Adrenal gland (tissue), 12 donors: ENCODE results near the gene PNLIPRP2. TPM values are rescaled to one million over a fixed set of nuclear protein-coding genes. Genes with fewer than 3 reads are reported as not detected.

Experiments
- DNase-seq, 7 donors: peaks; one replicate each; pipeline ENCODE4 v3.0.0-alpha.2; 2019 to 2020
- H3K27ac ChIP-seq, 5 donors: fragments of 200-600 bp; sonication (generic) in 4 of 5; 1 replicate in 3 of 5; 2 replicates in 2 of 5; pipeline versions ENCODE4 v1.5.1 to v1.8.0; 2016 to 2020; ENCODE audit warnings: mild to moderate bottlenecking in 1 of 5
- H3K27me3 ChIP-seq: fragments of 200-600 bp; 2 replicates; pipeline ENCODE4 v1.8.0; 2021
- H3K36me3 ChIP-seq, 2 donors: fragments of 200-600 bp; replicated peaks in 1 of 2; 1 replicate in 1 of 2; 2 replicates in 1 of 2; pipeline versions ENCODE4 v1.5.1 to v1.8.0; 2018 to 2022
- H3K4me1 ChIP-seq, 2 donors: fragments of 200-600 bp; replicated peaks in 1 of 2; 1 replicate in 1 of 2; 2 replicates in 1 of 2; pipeline versions ENCODE4 v1.5.1 to v1.8.0; 2018 to 2021
- H3K4me3 ChIP-seq, 4 donors: fragments of 200-600 bp; sonication (generic) in 3 of 4; one replicate each; pipeline ENCODE4 v1.5.1; 2016 to 2018
- H3K9me3 ChIP-seq, 3 donors: fragments of 200-600 bp; sonication (generic) in 1 of 3; replicated peaks in 1 of 3; 1 replicate in 2 of 3; 2 replicates in 1 of 3; pipeline versions ENCODE4 v1.5.1 to v1.8.0; 2016 to 2021
- POLR2A ChIP-seq, 2 donors: fragments of 450-650 bp; IDR thresholded peaks; one replicate each; pipeline ENCODE4 v1.6.1; 2017; ENCODE audit warnings: antibody characterized with exemption in 2 of 2, mild to moderate bottlenecking in 2 of 2, moderate library complexity in 1 of 2
- WGBS, 4 donors: extraction: QIAGEN DNeasy Blood & Tissue Kit in 2 of 4; methylation state at CpG; one replicate each; pipeline versions ENCODE4 v1.1.5 to v1.1.7; 2013 to 2017; 5-methylcytosine and 5-hydroxymethylcytosine counted together
- intact Hi-C, 2 donors: fragments of 100-400 bp; cut with DNase I; formaldehyde crosslinking; loops; one replicate each; pipeline versions ENCODE4 v1.14.1 to v1.15.0; 2022 to 2023
- polyA plus RNA-seq, 3 donors: library from polyadenylated mRNA; stranded (reverse); fragments of 200-250 nt in 2 of 3; fragments of 350-450 nt in 1 of 3; fragmentation: Illumina TruSeq in 1 of 3; extraction: RNeasy Lipid Tissue Mini Kit (QIAGEN cat#74804) in 1 of 3; gene quantifications; one replicate each; pipeline ENCODE4 v1.2.3, GENCODE V29; 2013 to 2014
- total RNA-seq, 9 donors: library from RNA; depleted of rRNA in 4 of 9; stranded (reverse); fragments of >200 nt in 4 of 9; fragments of 120-200 nt in 1 of 9; fragmentation: NEBNext Ultra II Directional in 1 of 9; extraction: Animal tissue kit (Norgen Biotek cat#: 25700) in 1 of 9; gene quantifications; one replicate each; pipeline versions ENCODE4 v1.1.0 to v1.2.4, GENCODE V29; 2013 to 2023
- TF ChIP-seq, protein P1 (sequence below), 6 experiments: fragments of 450-650 bp in 4 of 6; fragments of 200-600 bp in 2 of 6; sonication (generic) in 1 of 6; IDR thresholded peaks; 1 replicate in 5 of 6; 2 replicates in 1 of 6; pipeline versions ENCODE4 v1.5.1 to v1.8.0; 2016 to 2021; ENCODE audit warnings: antibody characterized with exemption in 6 of 6, mild to moderate bottlenecking in 2 of 6, moderate library complexity in 1 of 6
- donor health status: healthy with polysubstance abuse.
- donor health status: Bipolar disorder and iron deficiency.
- donor health status: DM: yes; HTN: yes; CAD: no.
- donor health status: DM: no; HTN: no; CAD: no.
- donor health status: DM: no; HTN: no; CAD: no.
- donor health status: DM: yes; HTN: yes; CAD: no.

The PNLIPRP2 gene
- total and polyA plus RNA-seq, 12 donors = 0.15 to 1.1 (median 0.89) TPM; not detected in 6

DNA sequence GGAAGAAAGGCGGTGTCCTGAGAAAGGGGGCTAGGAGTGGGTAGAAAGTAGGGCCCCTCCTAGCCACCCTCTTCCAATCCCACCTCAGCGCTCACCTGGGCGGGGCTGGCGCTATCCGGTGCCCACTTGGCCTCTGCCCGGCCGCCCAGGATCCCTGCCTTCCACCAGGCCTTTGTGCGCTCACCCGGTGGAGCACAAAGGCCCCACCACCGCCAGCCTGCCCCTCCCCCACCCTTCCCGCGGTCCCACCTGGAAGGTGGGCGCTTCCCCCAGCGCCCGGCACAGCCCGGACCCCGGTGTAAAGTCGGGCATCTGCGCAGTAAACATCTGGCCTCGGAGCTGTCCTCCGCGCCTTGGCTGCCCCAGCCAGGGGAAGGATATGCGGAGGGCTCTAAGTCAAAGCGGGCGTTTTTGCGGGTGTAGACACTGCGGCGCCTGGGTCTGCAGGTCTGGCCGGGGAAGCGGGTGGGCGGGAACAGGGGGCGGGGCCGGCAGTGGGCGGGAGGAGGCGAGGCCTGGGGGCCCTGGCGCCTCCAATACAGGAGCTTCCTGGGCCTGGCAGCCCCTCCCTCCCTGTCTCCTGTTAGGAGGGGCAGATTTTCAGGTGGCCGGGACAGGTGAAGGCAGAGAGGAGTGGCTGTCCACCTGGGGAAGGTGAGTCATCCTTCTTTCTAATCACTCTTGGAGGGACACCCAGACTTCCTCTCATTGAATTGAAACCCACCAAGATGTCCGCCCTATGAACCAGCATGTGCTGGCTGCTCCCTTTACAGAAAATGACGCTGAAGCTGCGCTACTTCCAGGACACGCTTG, 49.3 kb downstream of the PNLIPRP2 start:
- Histone ChIP-seq H3K36me3 (peaks cover 0 to 5% of the 10 kb centered on the region in 2 donors), H3K27me3 (no peaks in the 10 kb centered on the region), H3K27ac (peak overlapping the region in 2 of 5 donors; percentile 5 to 13), H3K4me3 (peak overlapping the region in 2 of 4 donors; percentile 19 to 52), H3K4me1 (peaks cover 6 to 26% of the 10 kb centered on the region in 2 donors), H3K9me3 (no peaks in the 10 kb centered on the region)
- intact Hi-C loops = no loop called here
- DNase-seq = peak in 1 of 7 donors; percentile 38
- WGBS, 4 donors = 17 to 51% (median 23%) methylated on average over 11 to 41 of the region's 41 CpGs
- TF ChIP-seq, protein P1, sequence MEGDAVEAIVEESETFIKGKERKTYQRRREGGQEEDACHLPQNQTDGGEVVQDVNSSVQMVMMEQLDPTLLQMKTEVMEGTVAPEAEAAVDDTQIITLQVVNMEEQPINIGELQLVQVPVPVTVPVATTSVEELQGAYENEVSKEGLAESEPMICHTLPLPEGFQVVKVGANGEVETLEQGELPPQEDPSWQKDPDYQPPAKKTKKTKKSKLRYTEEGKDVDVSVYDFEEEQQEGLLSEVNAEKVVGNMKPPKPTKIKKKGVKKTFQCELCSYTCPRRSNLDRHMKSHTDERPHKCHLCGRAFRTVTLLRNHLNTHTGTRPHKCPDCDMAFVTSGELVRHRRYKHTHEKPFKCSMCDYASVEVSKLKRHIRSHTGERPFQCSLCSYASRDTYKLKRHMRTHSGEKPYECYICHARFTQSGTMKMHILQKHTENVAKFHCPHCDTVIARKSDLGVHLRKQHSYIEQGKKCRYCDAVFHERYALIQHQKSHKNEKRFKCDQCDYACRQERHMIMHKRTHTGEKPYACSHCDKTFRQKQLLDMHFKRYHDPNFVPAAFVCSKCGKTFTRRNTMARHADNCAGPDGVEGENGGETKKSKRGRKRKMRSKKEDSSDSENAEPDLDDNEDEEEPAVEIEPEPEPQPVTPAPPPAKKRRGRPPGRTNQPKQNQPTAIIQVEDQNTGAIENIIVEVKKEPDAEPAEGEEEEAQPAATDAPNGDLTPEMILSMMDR (IDR thresholded peaks at IDR 0.05) = no peak
- TF ChIP-seq POLR2A (IDR thresholded peaks at IDR 0.05) = no peak

DNA sequence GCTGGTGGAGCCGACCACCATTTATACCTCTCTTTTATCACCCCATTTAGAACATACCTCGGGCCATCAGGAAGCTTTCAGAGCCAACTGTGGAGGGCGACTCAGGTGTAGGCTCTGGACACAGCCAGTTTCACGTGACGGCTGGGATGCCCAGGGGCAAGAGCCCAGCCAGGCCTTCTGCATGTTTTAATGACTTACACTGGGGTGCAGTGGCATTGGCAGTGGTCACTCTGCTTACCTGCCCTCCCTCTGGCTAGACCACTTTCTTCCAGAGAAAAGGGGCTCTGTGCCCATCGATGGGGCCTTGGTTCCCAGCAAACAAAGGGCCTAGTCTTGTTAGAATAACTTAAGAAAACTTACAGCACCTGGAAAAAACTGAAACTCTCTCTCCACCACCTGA, 50.0 kb downstream of the PNLIPRP2 start:
- TF ChIP-seq, protein P1 (IDR thresholded peaks at IDR 0.05) = no peak
- TF ChIP-seq POLR2A (IDR thresholded peaks at IDR 0.05) = no peak
- Histone ChIP-seq H3K4me3 (no peak overlapping the region), H3K36me3 (peaks cover 0 to 8% of the 10 kb centered on the region in 2 donors), H3K4me1 (peaks cover 6 to 21% of the 10 kb centered on the region in 2 donors), H3K9me3 (no peaks in the 10 kb centered on the region), H3K27ac (no peak overlapping the region), H3K27me3 (no peaks in the 10 kb centered on the region)
- DNase-seq = no peak
- 86 to 90% (median 87%) methylated on average over 5 to 6 of the region's 6 CpGs for WGBS, 4 donors
- intact Hi-C loops = no loop called here

DNA sequence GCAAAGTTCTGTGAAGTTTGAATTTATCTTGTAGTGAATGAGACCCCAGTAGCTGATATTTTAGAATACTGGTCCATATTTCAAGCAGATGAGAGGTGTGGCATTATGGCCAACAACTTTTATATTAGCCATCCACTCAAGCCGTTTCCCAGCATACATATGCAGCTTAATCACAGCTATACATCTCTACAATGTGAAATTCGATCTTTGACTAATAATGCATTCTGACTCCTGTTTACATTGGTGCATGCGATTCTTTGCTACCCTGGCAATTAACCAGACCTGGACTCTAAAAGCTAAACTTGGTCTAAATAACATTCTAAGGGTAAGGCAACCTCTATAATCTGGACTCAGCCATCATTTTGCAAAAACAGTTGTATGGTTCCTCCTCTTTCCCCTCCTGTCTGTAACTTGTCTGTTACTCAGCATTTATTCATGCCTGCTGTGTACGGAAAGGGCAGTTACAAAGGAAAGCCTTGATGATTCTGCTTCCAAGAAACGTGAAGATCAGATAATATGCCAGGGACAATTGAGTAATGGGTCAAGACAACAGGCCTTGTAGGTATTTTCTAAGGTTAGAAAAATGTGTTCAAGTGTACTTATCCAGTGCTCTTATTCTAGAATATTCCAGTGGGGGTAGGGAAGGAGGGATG, 50.6 kb downstream of the PNLIPRP2 start:
- no peak for DNase-seq
- no peaks in the 10 kb centered on the region for H3K27me3 ChIP-seq
- WGBS, 4 donors = 56 to 67% (median 61%) methylated on average over 5 of the region's 5 CpGs
- H3K27ac ChIP-seq = peak overlapping the region in 1 of 5 donors; percentile 38
- no peak for TF ChIP-seq POLR2A (IDR thresholded peaks at IDR 0.05)
- TF ChIP-seq, protein P1 (IDR thresholded peaks at IDR 0.05) = no peak
- peaks cover 6 to 14% of the 10 kb centered on the region in 2 donors for H3K4me1 ChIP-seq
- H3K9me3 ChIP-seq = no peaks in the 10 kb centered on the region
- intact Hi-C loops = no loop called here
- H3K4me3 ChIP-seq = no peak overlapping the region
- peaks cover 0 to 8% of the 10 kb centered on the region in 2 donors for H3K36me3 ChIP-seq

DNA sequence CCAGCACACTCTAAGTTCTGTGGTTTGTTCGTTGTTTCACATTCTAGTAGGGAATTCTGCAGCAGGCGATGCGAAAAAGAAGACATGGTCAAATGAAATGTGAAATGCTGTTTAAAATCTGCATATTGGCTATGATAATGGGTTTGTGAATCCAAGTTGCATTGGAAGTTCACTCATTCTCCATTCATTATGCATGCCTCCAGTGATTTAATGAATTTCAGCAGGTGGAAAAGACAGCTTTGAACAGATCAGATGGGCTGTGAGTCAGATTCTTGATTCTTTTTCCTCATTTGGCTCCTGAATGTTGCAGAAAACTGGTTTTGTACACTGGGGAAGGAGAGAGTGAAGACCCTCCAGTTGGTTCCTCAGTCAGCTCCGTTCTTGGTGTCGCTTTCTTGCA, 52.1 kb downstream of the PNLIPRP2 start:
- no peak overlapping the region for H3K27ac ChIP-seq

More for the DNA sequence above, 52.1 kb downstream of the PNLIPRP2 start:
- no peak overlapping the region for H3K4me3 ChIP-seq
- intact Hi-C loops = no loop called here
- TF ChIP-seq, protein P1 (IDR thresholded peaks at IDR 0.05) = no peak
- TF ChIP-seq POLR2A (IDR thresholded peaks at IDR 0.05) = no peak
- no peak for DNase-seq
- H3K4me1 ChIP-seq = peaks cover 6 to 14% of the 10 kb centered on the region in 2 donors
- H3K27me3 ChIP-seq = no peaks in the 10 kb centered on the region
- WGBS, 4 donors = 96 to 98% (median 96%) methylated on average over 5 of the region's 5 CpGs
- no peaks in the 10 kb centered on the region for H3K9me3 ChIP-seq
- H3K36me3 ChIP-seq = peaks cover 0 to 11% of the 10 kb centered on the region in 2 donors
